Stimulated activated effector memory CD8-positive, alpha-beta T cell treated with anti-CD3 and anti-CD28 coated beads, Interleukin-12 subunit alpha, Interleukin-12 subunit beta, amount 100 ng/mL, for 72 hours (primary cell): Measurements from ENCODE around the gene CC2D2A.

ENCODE experiments used
- ATAC-seq: fragments of 150-1000 bp; cut with Tn5 transposase; 2 replicates; pipeline ENCODE4 v1.10.0; 2021
- DNase-seq, 2 donors: peaks; one replicate each; pipeline ENCODE4 v3.0.0; 2021 to 2022; ENCODE audit warnings: low spot score in 2 of 2
- H3K27ac Mint-ChIP-seq: one replicate; pipeline ENCODE4 v1.8.0; 2022; ENCODE audit warnings: mild to moderate bottlenecking, mixed read lengths
- H3K36me3 Mint-ChIP-seq: one replicate; pipeline ENCODE4 v1.8.0; 2022; ENCODE audit warnings: mild to moderate bottlenecking, mixed read lengths
- H3K4me1 Mint-ChIP-seq: one replicate; pipeline ENCODE4 v1.8.0; 2022; ENCODE audit warnings: mixed read lengths
- H3K4me3 Mint-ChIP-seq: one replicate; pipeline ENCODE4 v1.8.0; 2022; ENCODE audit warnings: mild to moderate bottlenecking, mixed read lengths
- H3K9me3 Mint-ChIP-seq: one replicate; pipeline ENCODE4 v1.8.0; 2022; ENCODE audit warnings: mixed read lengths

Gene CC2D2A

DNA sequence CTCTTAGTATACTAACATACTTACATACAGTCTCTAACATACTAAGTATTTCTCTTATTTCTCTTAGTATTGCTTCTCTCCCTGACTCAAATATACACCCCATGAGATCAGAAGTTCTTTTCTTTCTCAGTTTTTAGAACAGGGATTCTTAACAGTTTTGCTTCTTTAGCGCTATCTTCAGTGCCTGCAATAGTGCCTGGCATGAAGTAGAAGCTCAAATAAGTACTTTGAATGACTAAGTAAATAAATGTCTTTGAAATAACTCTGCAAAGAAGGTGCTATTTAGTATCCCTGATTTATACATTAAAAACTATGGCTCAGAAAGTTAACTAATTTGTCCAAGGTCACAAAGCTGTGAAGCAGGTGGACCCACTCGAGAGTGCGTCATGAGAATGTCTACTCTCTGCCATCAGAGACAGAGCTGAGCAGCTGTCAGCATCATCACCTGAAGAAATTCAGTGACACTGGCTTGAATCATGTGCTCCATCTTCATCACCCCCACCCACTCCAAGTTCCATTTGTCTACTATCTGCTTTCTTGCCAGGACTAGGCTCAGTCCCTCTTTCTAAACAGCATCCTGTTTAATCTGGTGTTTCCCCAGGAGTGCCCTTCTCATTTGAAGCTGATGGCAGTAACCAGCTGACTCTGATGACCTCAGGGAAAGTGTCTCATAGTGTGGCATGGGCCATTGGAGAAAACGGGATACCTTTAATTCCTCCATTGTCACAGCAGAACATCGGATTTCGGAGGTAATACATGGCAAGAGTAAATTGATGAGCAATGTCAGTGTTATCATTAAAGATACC, 83.1 kb downstream of the CC2D2A start:
- no peaks in the 10 kb centered on the region for H3K4me1 Mint-ChIP-seq
- no peaks in the 10 kb centered on the region for H3K9me3 Mint-ChIP-seq
- no peak overlapping the region for H3K27ac Mint-ChIP-seq
- DNase-seq = no peak
- no peak overlapping the region for H3K4me3 Mint-ChIP-seq
- no peaks in the 10 kb centered on the region for H3K36me3 Mint-ChIP-seq
- peak; percentile 26 for ATAC-seq

DNA sequence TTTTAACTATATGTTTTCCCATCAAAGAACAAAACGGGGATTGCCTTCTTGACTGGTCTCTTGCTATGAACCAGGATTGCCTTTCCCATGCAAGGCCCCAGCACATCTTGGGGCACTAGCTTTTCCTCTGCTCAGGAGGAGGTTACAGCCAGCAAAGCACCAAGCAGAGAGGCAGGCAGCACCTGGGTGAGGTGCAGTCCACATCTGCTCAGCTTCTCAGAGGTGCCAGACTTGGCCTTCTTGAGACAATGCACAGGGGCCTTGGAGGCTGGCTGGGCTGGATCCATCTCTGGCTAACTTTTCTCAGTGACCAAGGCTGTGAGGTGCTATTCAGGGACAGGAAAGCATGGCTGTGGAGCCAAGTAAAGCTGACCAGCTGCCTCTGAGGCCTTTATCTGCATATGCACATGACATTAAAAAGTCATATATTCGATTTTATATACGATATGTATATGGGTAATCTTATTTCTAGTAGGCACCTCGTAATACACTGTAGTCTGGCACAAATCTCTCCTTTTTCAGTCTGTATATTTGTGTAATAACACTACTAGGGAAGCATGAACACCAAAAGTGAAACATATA, 86.9 kb downstream of the CC2D2A start:
- H3K27ac Mint-ChIP-seq = no peak overlapping the region
- H3K36me3 Mint-ChIP-seq = no peaks in the 10 kb centered on the region
- no peaks in the 10 kb centered on the region for H3K9me3 Mint-ChIP-seq
- ATAC-seq (no peak), DNase-seq (no peak)
- no peaks in the 10 kb centered on the region for H3K4me1 Mint-ChIP-seq
- no peak overlapping the region for H3K4me3 Mint-ChIP-seq

DNA sequence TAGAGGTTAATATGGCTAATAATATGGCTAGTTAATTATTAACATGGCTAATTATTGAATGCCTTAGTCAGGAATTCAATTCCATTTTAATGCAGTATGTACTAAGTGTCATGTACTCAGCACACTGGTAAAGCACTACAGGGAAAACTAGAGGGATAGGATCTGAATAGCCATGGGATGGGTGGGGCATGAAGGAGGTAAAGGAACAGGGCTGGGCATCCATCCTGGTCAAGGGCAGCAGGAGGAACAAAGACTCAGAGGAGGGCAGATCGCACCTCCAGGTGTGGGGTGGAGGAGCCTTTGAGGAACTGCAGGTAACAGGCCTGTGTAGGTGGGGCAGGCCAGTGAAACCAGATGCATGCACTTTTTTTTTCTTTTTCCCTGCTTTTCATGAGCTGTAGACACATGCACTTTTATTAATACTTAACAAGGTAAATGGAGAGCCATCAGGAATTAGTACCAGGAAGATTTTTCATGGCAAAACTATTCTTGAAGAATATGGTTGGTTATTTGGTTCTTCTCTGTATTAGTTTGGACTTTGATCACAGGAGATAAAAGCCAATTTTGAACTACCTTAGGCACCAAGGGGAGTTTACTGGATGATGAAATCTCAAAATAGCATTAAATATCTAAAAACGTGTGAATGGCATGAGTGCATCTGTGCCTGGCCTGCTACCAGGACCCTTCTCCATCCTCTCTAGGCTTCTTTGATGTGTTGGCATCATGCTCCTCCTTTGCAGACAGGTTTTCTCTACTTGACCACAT, 88.3 kb downstream of the CC2D2A start:
- H3K4me1 Mint-ChIP-seq = no peaks in the 10 kb centered on the region
- H3K27ac Mint-ChIP-seq = no peak overlapping the region
- no peaks in the 10 kb centered on the region for H3K9me3 Mint-ChIP-seq
- no peak overlapping the region for H3K4me3 Mint-ChIP-seq
- DNase-seq (no peak), ATAC-seq (no peak)
- H3K36me3 Mint-ChIP-seq = no peaks in the 10 kb centered on the region

DNA sequence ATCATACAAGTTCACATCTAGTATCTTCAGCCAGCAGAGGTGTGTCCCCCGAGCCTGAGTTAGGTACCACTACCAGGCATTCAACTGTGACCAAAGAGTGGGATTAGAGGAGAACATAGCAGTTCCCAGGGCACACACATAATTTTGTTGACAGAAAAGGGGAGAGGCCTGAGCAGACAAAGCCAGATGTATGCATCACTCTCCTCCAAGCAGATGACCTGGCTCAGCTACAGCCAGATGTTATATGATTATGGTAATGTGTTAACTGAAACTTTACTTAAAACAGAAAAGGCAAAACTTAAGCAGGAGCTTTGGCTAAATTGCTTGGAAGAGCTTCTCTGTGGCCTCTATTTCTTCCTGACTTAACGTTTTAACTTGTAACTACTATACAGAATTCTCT, 88.9 kb downstream of the CC2D2A start:
- ATAC-seq (no peak), DNase-seq (no peak)
- Mint-ChIP-seq H3K4me1 (no peaks in the 10 kb centered on the region), H3K36me3 (no peaks in the 10 kb centered on the region), H3K27ac (no peak overlapping the region), H3K9me3 (no peaks in the 10 kb centered on the region), H3K4me3 (no peak overlapping the region)

DNA sequence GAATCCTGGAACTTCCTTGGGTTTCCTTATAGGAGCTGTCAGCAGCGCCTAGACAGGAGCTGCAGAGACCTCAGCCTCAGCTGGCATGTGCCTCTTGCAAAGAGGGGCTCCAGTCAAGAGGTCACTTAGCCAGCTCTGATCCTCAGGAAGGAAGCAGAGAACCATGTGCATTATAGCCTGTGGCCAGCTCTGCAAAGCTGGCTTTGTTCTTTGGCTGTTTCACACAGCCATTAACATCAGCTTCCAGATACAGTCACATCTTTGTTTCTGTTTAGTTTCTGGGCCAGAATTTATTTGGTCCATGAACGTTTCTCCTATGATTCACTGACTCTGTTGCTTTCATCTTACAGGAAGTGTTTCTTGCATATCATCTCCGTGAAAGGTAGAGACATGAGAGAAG, 92.4 kb downstream of the CC2D2A start:
- Mint-ChIP-seq H3K9me3 (no peaks in the 10 kb centered on the region), H3K36me3 (peaks cover 1% of the 10 kb centered on the region), H3K4me3 (no peak overlapping the region), H3K27ac (no peak overlapping the region), H3K4me1 (no peaks in the 10 kb centered on the region)
- ATAC-seq (no peak), DNase-seq (no peak)

DNA sequence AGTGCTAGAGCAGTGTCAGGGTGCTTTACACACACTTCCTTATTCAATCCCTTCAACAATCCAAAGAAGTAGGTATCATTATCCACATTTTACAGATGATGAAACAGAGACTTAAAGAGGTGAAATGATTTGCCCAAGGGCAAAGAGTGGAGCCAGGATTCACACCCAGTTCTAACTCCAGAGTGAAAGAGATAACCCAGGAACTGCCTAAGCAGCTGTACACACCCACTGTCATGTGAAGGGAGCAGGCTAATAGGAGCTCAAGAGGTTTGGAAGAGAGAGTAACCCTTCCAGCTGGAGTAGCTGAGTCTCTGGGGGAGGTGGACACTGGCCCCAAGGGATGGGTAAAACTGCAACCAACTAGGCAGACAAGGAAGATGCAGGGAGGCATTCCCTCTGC, 92.9 kb downstream of the CC2D2A start:
- ATAC-seq (no peak), DNase-seq (no peak)
- H3K27ac Mint-ChIP-seq = no peak overlapping the region
- no peaks in the 10 kb centered on the region for H3K4me1 Mint-ChIP-seq
- peaks cover 5% of the 10 kb centered on the region for H3K36me3 Mint-ChIP-seq
- H3K9me3 Mint-ChIP-seq = no peaks in the 10 kb centered on the region
- no peak overlapping the region for H3K4me3 Mint-ChIP-seq

DNA sequence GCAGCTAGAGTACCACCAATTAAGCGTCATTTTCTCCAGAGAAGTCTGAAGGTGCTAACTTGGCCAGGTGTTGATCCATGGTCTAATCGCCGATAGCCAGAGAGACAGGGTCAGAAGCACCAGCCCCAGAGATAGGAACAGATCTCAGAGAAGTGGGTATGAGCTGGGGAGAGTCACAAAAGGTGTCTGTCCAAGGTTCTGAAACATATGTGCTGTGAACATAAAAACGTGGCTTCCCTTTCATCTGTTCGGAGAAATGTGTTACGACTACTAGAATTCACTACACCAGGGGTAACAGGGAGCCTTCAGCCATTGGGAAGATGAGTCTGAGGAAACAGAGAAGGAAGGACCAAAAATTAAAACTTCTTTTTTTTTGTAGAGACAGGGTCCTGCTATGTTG, 94.2 kb downstream of the CC2D2A start:
- H3K27ac Mint-ChIP-seq = no peak overlapping the region
- H3K4me1 Mint-ChIP-seq = no peaks in the 10 kb centered on the region
- H3K9me3 Mint-ChIP-seq = no peaks in the 10 kb centered on the region
- no peak overlapping the region for H3K4me3 Mint-ChIP-seq
- peaks cover 13% of the 10 kb centered on the region for H3K36me3 Mint-ChIP-seq
- DNase-seq = no peak
- ATAC-seq = no peak

DNA sequence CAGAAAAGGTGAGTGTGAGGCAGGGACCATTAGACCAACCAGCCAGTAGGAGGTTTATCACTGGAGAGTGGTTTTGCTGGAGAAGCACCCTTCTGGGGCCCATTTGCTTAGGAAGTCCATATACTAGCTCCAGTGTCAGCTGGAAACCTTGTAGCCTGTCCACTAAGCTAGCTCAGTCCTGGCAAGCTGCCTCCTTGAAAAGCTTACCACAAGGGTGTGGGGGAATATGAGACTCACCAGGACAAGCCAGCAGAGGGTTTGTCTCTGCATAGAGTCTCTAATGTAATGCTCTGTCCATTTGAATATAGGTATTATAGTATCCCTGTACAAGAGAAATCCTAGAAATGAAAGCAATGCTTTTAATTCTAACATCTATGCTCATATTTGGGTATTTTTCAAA, 99.1 kb downstream of the CC2D2A start:
- H3K4me1 Mint-ChIP-seq = no peaks in the 10 kb centered on the region
- DNase-seq = no peak
- no peaks in the 10 kb centered on the region for H3K9me3 Mint-ChIP-seq
- H3K27ac Mint-ChIP-seq = no peak overlapping the region
- H3K36me3 Mint-ChIP-seq = peaks cover 19% of the 10 kb centered on the region
- no peak for ATAC-seq
- H3K4me3 Mint-ChIP-seq = no peak overlapping the region

DNA sequence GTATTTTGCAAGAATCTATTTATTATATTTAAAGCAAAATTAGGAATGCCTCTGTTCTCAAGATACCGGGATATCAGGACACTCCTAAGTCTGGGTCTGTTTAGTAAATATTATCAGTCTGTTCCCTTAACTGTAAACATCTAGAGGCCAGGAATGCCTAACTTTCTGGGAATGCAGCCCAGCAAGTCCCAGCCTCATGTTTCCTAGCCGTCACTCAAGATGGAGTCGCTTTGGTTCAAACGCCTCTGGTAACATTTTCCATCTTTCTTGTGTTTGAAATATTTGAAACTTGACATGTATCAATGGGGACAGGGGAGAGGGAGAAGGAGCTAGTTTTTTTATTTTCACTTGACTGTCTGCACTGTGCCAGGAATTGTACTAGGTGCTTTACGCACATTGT, 100.1 kb downstream of the CC2D2A start:
- H3K4me1 Mint-ChIP-seq = no peaks in the 10 kb centered on the region
- peaks cover 19% of the 10 kb centered on the region for H3K36me3 Mint-ChIP-seq
- H3K27ac Mint-ChIP-seq = no peak overlapping the region
- no peak overlapping the region for H3K4me3 Mint-ChIP-seq
- ATAC-seq (no peak), DNase-seq (no peak)
- H3K9me3 Mint-ChIP-seq = no peaks in the 10 kb centered on the region

DNA sequence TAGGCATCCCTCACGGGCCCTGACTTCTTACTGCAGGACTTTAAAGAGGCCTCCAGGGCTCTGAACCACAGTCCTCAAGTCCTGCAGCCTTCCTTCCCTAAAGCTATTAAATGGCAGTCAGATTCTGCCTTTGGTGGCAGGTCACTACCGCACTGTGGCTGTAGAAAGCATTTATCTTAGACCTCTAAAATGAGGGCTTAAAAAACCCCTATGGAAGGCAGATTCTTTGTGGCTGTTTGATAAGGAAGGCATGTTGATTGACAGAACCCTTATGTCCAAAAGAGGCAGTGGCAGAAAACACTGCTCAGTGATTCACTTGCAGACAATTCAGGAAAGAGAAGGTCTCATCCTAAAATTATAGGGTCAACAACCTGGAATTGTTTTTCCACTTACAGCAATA, 106.3 kb downstream of the CC2D2A start:
- no peak for ATAC-seq
- no peaks in the 10 kb centered on the region for H3K9me3 Mint-ChIP-seq
- no peak for DNase-seq
- H3K4me1 Mint-ChIP-seq = no peaks in the 10 kb centered on the region
- no peak overlapping the region for H3K27ac Mint-ChIP-seq
- H3K36me3 Mint-ChIP-seq = peaks cover 6% of the 10 kb centered on the region
- H3K4me3 Mint-ChIP-seq = no peak overlapping the region

DNA sequence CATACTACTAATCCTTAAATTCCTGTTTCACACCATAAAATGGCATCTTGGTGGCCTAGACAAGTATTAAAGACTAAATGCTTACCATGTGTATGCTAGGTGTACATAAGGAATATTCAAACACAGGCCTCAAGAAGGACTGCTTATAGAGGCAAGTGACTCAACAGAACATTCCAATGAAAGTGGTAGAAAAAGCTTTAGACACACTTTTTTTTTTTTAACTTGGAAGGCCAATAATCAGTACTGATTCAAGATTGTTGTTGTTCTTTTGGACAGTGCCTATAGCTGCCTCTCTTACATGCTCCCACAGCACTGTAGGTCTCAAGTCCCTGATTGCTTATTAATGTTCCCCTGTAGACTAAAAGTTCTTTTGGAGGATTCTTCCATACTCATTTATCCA, 107.8 kb downstream of the CC2D2A start:
- H3K4me3 Mint-ChIP-seq = no peak overlapping the region
- H3K4me1 Mint-ChIP-seq = no peaks in the 10 kb centered on the region
- H3K27ac Mint-ChIP-seq = no peak overlapping the region
- ATAC-seq (no peak), DNase-seq (no peak)
- peaks cover 6% of the 10 kb centered on the region for H3K36me3 Mint-ChIP-seq
- H3K9me3 Mint-ChIP-seq = no peaks in the 10 kb centered on the region

DNA sequence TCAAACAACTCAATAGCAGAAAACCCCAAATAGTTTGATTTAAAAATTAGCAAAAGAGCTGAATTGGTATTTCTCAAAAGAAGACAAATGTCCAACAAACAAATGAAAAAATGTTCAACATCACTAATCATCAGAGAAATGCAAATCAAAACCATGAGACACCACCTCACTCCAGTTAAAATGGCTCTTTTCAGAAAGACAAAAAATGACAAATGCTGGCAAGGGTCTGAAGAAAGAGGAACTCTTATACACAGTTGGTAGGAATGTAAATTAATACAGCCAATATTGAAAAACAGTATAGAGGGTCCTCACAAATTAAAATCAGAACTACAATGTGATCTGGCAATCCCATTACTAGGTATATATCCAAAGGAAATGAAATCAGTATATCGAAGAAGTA, 115.1 kb downstream of the CC2D2A start:
- H3K4me3 Mint-ChIP-seq = no peak overlapping the region
- H3K27ac Mint-ChIP-seq = no peak overlapping the region
- DNase-seq (no peak), ATAC-seq (no peak)
- H3K4me1 Mint-ChIP-seq = no peaks in the 10 kb centered on the region
- no peaks in the 10 kb centered on the region for H3K9me3 Mint-ChIP-seq
- H3K36me3 Mint-ChIP-seq = no peaks in the 10 kb centered on the region

DNA sequence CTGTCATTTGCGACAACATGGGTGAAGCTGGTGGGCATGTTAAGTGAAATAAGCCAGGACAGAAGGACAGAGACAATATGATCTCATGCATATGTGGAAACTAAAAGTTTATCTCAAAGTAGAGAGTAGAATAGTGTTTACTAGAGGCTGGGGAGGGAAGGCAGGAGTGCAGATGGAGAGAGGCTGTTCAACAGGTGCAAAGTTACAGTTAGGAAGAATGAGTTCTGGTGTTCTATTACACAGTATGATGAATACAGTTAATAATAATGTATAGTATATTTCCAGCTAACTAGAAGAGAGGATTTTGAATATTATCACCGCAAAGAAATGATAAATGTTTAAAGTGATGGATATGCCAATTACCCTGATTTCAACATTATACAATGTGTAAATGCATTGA, 115.6 kb downstream of the CC2D2A start:
- H3K36me3 Mint-ChIP-seq = no peaks in the 10 kb centered on the region
- H3K27ac Mint-ChIP-seq = no peak overlapping the region
- no peak overlapping the region for H3K4me3 Mint-ChIP-seq
- no peaks in the 10 kb centered on the region for H3K4me1 Mint-ChIP-seq
- DNase-seq = no peak
- no peak for ATAC-seq
- H3K9me3 Mint-ChIP-seq = no peaks in the 10 kb centered on the region

DNA sequence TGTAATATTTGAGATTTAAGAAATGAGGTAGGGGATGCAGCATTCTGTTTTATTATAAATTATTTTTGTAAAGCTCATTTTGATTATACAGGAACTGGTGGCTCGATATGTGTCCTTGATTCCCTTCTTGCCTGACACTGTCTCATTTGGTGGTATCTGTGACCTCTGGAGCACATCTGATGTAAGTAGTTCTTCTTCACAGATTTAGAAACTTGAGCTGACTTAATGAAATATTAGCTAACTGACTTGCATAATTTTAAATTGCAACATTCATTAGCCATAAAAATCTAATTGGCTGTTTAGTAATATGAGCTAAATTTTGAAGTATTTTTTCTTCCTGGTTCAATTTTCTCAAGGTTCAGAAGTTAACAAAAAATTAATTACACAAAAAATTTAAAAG, 116.4 kb downstream of the CC2D2A start:
- no peak overlapping the region for H3K4me3 Mint-ChIP-seq
- no peaks in the 10 kb centered on the region for H3K9me3 Mint-ChIP-seq
- H3K27ac Mint-ChIP-seq = no peak overlapping the region
- no peak for ATAC-seq
- H3K4me1 Mint-ChIP-seq = no peaks in the 10 kb centered on the region
- DNase-seq = no peak
- H3K36me3 Mint-ChIP-seq = no peaks in the 10 kb centered on the region

DNA sequence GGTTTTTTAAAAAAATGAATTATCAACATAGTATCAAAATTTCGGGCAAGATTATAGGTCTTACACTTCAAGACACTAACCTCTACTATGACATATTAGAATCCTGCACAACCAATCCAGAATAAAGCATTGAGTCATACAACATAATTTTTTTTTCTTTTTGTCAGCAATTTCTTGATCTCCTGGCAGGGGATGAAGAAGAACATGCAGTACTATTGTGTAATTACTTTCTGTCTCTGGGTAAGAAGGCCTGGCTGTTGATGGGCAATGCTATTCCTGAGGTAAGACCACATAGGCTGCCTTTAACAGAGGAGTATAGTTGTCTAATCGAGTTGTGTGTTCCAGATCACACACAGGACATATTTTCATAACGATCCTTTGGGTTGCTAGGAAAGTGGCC, 118.0 kb downstream of the CC2D2A start:
- no peaks in the 10 kb centered on the region for H3K9me3 Mint-ChIP-seq
- H3K27ac Mint-ChIP-seq = no peak overlapping the region
- H3K4me1 Mint-ChIP-seq = no peaks in the 10 kb centered on the region
- no peaks in the 10 kb centered on the region for H3K36me3 Mint-ChIP-seq
- DNase-seq = no peak
- no peak for ATAC-seq
- no peak overlapping the region for H3K4me3 Mint-ChIP-seq

DNA sequence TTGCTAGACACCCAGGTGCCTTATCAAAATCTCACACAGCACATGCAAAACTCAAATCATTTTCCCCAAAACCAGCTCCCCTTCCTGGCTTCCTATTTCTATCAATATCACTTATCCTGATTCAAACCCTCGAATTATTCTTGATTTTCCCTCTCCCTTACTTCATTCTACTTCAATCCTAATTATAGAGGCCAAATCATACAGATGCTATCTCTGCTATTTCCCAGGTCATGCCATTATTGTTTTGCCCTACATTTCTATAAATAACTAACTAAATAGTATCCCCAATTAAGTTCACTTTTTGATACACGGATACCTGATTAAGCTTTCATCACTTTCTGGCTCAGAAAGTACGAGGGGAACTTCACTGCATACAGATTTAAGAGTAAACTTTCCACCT, 123.1 kb downstream of the CC2D2A start:
- H3K9me3 Mint-ChIP-seq = no peaks in the 10 kb centered on the region
- H3K4me3 Mint-ChIP-seq = no peak overlapping the region

More for the DNA sequence above, 123.1 kb downstream of the CC2D2A start:
- Mint-ChIP-seq H3K36me3 (no peaks in the 10 kb centered on the region), H3K4me1 (no peaks in the 10 kb centered on the region), H3K27ac (no peak overlapping the region)
- DNase-seq = no peak
- no peak for ATAC-seq
